Measurements from ENCODE around the gene RSKR. TPM values are rescaled to one million over a fixed set of nuclear protein-coding genes. Genes with fewer than 3 reads are reported as not detected.

RSKR gene
- total RNA-seq, 1 donor, result 5.6 TPM

DNA sequence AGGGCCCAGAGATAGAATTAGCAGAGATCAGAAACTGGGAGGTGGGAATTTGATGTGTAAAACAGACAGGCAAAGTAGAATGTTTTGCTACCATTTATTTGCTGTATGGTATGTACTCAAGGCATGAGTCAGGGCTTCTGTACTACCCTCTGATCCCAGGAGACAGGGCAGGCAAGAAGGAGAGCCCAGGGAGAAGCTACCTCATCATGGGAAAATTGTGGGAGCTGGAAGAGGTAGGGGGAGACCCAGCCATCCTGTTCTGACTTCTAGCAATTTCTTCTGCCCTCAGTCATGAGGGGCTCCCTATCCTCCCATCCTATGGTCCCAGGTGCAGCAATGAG, 41.0 kb downstream of the RSKR start:
- TF ChIP-seq CTCF (IDR thresholded peaks at IDR 0.05; ENCODE audit: insufficient read depth, low read depth, low read length), result no peak
- DNase-seq (ENCODE audit: low read depth), result no peak
- no peak overlapping the region for H3K4me3 ChIP-seq (ENCODE audit: low read depth, low read length)

DNA sequence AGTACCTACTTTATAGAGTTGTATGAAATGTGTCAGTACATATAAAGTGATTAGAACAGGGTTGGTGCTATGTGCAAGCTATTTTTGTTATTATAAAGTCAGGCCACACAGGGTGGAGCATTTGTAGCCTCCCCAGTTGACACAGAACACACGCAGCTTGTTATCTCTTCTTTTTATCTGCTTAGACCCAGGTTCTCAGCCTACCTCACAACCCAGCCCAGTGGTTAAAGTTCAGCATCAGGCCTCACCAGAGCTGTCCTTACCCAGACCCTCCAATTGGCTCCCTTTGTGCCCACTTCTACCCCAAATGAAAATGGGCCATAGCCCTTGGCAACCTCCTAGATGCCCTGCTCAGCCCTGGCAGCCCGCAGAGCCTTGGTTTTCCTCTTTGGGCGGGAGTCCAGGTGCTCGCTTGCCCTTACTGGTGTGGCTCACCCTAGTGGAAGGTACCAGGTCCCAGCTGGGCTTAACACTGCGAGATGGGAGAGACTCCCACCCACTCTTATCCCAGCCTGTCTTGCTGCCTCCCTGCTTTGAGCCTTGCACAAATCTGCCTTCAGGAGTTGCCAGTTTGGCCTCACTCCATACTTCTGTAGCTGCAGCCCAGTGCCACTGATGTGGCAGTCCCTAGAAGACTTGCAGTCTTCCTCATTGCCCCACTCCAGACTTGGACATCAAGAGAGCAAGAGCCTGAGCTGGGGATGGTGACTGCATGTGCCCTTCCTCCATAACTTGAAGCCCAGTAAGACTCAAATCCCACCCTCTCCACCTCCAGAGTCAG, 41.5 kb downstream of the RSKR start:
- TF ChIP-seq CTCF (IDR thresholded peaks at IDR 0.05; ENCODE audit: insufficient read depth, low read depth, low read length), result no peak
- no peak overlapping the region for H3K4me3 ChIP-seq (ENCODE audit: low read depth, low read length)
- DNase-seq (ENCODE audit: low read depth), result no peak

- TF ChIP-seq CTCF (IDR thresholded peaks at IDR 0.05; ENCODE audit: insufficient read depth, low read depth, low read length), result no peak
- peak within 1 kb of the TSS; percentile 87 for H3K4me3 ChIP-seq (ENCODE audit: low read depth, low read length)
- DNase-seq (ENCODE audit: low read depth), result peak; percentile 90
These were observed 42.4 kb downstream of the RSKR start, which contains the start of gene PIGS for GRCh38 chr17:28571361-28572122. Gene PIGS, minus strand, starts transcription at chr17:28571524. Its CDS starts 28 bp downstream, at chr17:28571496.

DNA sequence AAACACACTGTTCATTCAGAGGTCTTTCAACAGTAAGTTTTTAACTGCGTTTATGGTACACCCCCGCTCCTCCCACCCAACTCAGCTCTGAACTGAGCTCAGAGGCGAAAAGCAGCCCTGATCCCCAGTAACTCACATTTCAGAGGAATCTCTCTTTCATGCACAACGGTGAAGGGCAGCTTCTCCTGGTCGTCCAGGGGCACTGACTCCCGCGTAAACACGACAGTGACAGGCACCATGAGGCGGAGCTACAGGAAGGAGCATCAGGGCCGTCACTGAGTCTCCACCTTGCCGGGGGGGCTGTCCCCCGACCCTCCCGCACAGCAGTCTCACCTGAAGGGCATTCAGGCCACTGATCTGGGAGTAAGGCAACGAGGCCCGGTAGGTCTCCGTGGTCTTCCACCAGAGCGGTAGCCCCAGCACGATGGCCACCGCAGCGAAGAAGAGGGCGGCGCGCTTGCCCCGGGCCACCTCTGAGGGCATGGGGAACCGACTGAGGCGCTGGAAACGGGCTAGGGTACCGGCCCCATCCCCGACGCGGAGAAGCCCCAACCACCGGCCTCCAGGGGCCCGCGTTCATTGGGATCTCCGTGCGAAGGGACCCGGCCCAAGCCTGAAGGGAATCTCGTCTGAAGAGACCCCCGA, 43.1 kb downstream of the RSKR start:
- DNase-seq (ENCODE audit: low read depth), result no peak
- peak overlapping the region; percentile 87 for H3K4me3 ChIP-seq (ENCODE audit: low read depth, low read length)
- no peak for TF ChIP-seq CTCF (IDR thresholded peaks at IDR 0.05; ENCODE audit: insufficient read depth, low read depth, low read length)

GRCh38 chr17:28569446-28569845, 44.5 kb downstream of the RSKR start:
- no peak for TF ChIP-seq CTCF (IDR thresholded peaks at IDR 0.05; ENCODE audit: insufficient read depth, low read depth, low read length)
- no peak for DNase-seq (ENCODE audit: low read depth)
- H3K4me3 ChIP-seq (ENCODE audit: low read depth, low read length), result no peak overlapping the region

- DNase-seq (ENCODE audit: low read depth), result no peak
- H3K4me3 ChIP-seq (ENCODE audit: low read depth, low read length), result no peak overlapping the region
- TF ChIP-seq CTCF (IDR thresholded peaks at IDR 0.05; ENCODE audit: insufficient read depth, low read depth, low read length), result no peak
These were observed 46.4 kb downstream of the RSKR start for GRCh38 chr17:28567604-28568003.
